SU-DHL-6 (cell line): ENCODE data around the gene ANKRD63.

Source experiments
- CTCF ChIP-seq: fragments of 200-600 bp; sonication (generic); IDR thresholded peaks from one replicate; pipeline ENCODE4 v1.5.1; 2017; ENCODE audit warnings: antibody characterized with exemption, mild to moderate bottlenecking, low read length, moderate library complexity; ENCODE audit not compliant: insufficient read depth, poor library complexity, severe bottlenecking
- EZH2phosphoT487 ChIP-seq: fragments of 200-600 bp; sonication (generic), shearing (Covaris generic); conservative IDR thresholded peaks from 2 replicates; pipeline ENCODE4 v1.6.1; 2018; ENCODE audit warnings: mild to moderate bottlenecking, antibody characterized with exemption, low read length, moderate library complexity, mixed read lengths

- TF ChIP-seq CTCF (no peak), EZH2phosphoT487 (no peak)
Measured at GRCh38 chr15:40309344-40309862, 26.5 kb upstream of the ANKRD63 start.
